DOHH2 (cell line): ENCODE measurements around the gene SUPT3H.

Experiments used
- H3F3A ChIP-seq: fragments of 200-600 bp; sonication (generic), shearing (Covaris generic); 2 replicates; pipeline ENCODE4 v1.6.0; 2016; ENCODE audit warnings: antibody characterized with exemption, mild to moderate bottlenecking; ENCODE audit not compliant: control insufficient read depth, insufficient read depth
- H3K27ac ChIP-seq: fragments of 200-600 bp; sonication (generic); 2 replicates; pipeline ENCODE4 v1.5.1; 2014; ENCODE audit warnings: low read depth, mild to moderate bottlenecking, low read length, moderate library complexity
- H3K27me3 ChIP-seq: fragments of 200-600 bp; sonication (generic); 2 replicates; pipeline ENCODE4 v1.6.1; 2014; ENCODE audit warnings: mild to moderate bottlenecking, low read length, mixed read lengths; ENCODE audit not compliant: control insufficient read depth
- H3K36me3 ChIP-seq: fragments of 200-600 bp; sonication (generic); 2 replicates; pipeline ENCODE4 v1.6.1; 2014; ENCODE audit warnings: mild to moderate bottlenecking, low read length, moderate library complexity, mixed read lengths; ENCODE audit not compliant: control insufficient read depth
- H3K4me1 ChIP-seq: fragments of 200-600 bp; sonication (generic); 2 replicates; pipeline ENCODE4 v1.6.1; 2014; ENCODE audit warnings: mild to moderate bottlenecking, low read length, mixed read lengths; ENCODE audit not compliant: control insufficient read depth
- H3K4me2 ChIP-seq: fragments of 200-600 bp; sonication (generic); 2 replicates; pipeline ENCODE4 v1.6.0; 2014; ENCODE audit warnings: mild to moderate bottlenecking, low read length, moderate library complexity
- H3K4me3 ChIP-seq: fragments of 200-600 bp; sonication (generic); 2 replicates; pipeline ENCODE4 v1.5.1; 2014; ENCODE audit warnings: mild to moderate bottlenecking, low read length, mixed read lengths
- H3K79me2 ChIP-seq: fragments of 200-600 bp; sonication (generic); 2 replicates; pipeline ENCODE4 v1.6.1; 2014; ENCODE audit warnings: mild to moderate bottlenecking, low read length, mixed read lengths; ENCODE audit not compliant: control insufficient read depth
- H3K9me2 ChIP-seq: fragments of 200-600 bp; sonication (generic); replicated peaks from 2 replicates; pipeline ENCODE4 v1.6.1; 2014; ENCODE audit warnings: mild to moderate bottlenecking, low read length, mixed read lengths; ENCODE audit not compliant: control insufficient read depth
- H3K9me3 ChIP-seq: fragments of 200-600 bp; sonication (generic); 2 replicates; pipeline ENCODE4 v1.6.1; 2014; ENCODE audit warnings: antibody characterized with exemption, low read length, mixed read lengths; ENCODE audit not compliant: control insufficient read depth, insufficient read depth
- H4K20me1 ChIP-seq: fragments of 200-600 bp; sonication (generic); 2 replicates; pipeline ENCODE4 v1.6.0; 2014; ENCODE audit warnings: low read depth, mild to moderate bottlenecking, antibody characterized with exemption, low read length, moderate library complexity; ENCODE audit not compliant: control insufficient read depth, insufficient read depth
- CTCF ChIP-seq: fragments of 200-600 bp; sonication (generic); IDR thresholded peaks from one replicate; pipeline ENCODE4 v1.5.1; 2014; ENCODE audit warnings: antibody characterized with exemption, mild to moderate bottlenecking, low read depth, low read length; ENCODE audit not compliant: poor library complexity, severe bottlenecking
- EZH2phosphoT487 ChIP-seq: fragments of 200-600 bp; sonication (generic); IDR thresholded peaks from 2 replicates; pipeline ENCODE4 v1.6.1; 2017; ENCODE audit warnings: borderline replicate concordance, mild to moderate bottlenecking, antibody characterized with exemption, low read length, moderate library complexity, mixed read lengths

Gene SUPT3H

DNA sequence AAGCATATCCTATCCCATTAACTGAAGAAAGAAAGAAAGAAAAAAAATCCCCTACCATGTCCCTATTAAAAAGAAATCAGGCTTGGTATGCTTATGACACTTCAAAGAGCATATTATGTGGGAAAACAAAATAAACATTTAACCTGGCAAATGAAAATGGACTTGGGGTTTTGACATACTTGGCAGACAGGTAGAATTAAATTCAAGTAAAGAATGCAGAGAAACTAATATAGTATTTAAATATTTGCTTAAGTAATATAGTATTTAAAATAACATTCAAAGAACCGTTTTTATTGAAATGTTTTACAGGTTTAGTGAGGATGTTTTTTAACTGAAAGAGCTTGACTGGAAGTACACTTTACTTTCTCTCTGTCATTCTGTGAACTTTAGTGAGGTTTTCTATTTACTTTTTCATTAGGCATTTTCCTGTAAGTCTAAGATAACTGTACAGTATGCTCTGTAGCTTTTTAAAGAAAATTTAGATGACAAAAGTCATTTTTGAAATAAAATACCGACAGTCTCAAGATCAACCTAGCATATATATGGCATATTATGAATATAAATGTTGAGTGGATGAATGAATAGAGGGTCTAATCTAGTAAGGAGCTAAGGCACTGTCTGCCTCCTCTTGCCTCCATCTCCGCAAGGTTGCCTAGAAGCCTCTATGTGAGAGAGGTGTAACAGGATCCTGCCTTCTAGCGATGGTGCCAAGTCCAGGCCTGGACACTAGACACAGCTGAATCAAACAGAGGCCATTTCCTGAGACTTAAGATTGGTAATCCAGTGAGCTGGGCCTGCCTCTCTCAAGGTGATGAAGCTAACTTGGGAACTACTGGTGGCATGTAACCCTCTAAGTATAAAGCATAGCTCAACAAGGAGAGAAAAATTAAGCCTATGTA, 394.0 kb downstream of the SUPT3H start:
- no peaks in the 10 kb centered on the region for H3K36me3 ChIP-seq
- no peak for TF ChIP-seq CTCF
- TF ChIP-seq EZH2phosphoT487: no peak
- no peak overlapping the region for H3K4me3 ChIP-seq
- no peaks in the 10 kb centered on the region for H3K9me3 ChIP-seq
- no peak overlapping the region for H3K27ac ChIP-seq
- no peaks in the 10 kb centered on the region for H3K27me3 ChIP-seq
- no peaks in the 10 kb centered on the region for H3K4me1 ChIP-seq
- H4K20me1 ChIP-seq: no peaks in the 10 kb centered on the region
- no peaks in the 10 kb centered on the region for H3F3A ChIP-seq
- no peaks in the 10 kb centered on the region for H3K79me2 ChIP-seq
- no peak overlapping the region for H3K4me2 ChIP-seq
- no peaks in the 10 kb centered on the region; the same call in 1 of the 2 replicates for H3K9me2 ChIP-seq

DNA sequence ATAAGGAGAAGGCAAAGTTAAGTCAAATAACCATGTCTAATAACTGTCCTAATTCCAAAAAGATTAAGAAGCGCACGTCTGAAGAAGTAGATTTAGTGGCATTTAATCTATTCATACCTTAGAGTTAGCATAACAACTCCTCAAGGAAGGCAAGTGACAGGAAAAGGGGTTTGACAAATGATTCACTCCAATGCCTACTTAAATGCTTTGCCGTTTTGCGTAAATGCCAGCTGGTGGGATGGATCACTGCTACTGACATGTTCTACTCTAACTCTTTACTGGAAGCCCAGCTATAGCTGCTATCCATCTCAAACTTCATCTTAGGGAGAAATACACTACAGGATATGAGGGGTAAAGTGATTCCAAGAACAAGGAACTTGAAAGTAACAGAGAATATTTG, 396.9 kb downstream of the SUPT3H start:
- no peaks in the 10 kb centered on the region for H3K9me3 ChIP-seq
- H3K4me1 ChIP-seq: no peaks in the 10 kb centered on the region
- no peaks in the 10 kb centered on the region for H3K27me3 ChIP-seq
- no peaks in the 10 kb centered on the region for H3K36me3 ChIP-seq
- H3K9me2 ChIP-seq: no peaks in the 10 kb centered on the region; the same call in 1 of the 2 replicates
- no peaks in the 10 kb centered on the region for H3F3A ChIP-seq
- H4K20me1 ChIP-seq: no peaks in the 10 kb centered on the region
- H3K4me3 ChIP-seq: no peak overlapping the region
- no peak for TF ChIP-seq CTCF
- TF ChIP-seq EZH2phosphoT487: no peak
- no peaks in the 10 kb centered on the region for H3K79me2 ChIP-seq
- H3K4me2 ChIP-seq: no peak overlapping the region
- no peak overlapping the region for H3K27ac ChIP-seq

DNA sequence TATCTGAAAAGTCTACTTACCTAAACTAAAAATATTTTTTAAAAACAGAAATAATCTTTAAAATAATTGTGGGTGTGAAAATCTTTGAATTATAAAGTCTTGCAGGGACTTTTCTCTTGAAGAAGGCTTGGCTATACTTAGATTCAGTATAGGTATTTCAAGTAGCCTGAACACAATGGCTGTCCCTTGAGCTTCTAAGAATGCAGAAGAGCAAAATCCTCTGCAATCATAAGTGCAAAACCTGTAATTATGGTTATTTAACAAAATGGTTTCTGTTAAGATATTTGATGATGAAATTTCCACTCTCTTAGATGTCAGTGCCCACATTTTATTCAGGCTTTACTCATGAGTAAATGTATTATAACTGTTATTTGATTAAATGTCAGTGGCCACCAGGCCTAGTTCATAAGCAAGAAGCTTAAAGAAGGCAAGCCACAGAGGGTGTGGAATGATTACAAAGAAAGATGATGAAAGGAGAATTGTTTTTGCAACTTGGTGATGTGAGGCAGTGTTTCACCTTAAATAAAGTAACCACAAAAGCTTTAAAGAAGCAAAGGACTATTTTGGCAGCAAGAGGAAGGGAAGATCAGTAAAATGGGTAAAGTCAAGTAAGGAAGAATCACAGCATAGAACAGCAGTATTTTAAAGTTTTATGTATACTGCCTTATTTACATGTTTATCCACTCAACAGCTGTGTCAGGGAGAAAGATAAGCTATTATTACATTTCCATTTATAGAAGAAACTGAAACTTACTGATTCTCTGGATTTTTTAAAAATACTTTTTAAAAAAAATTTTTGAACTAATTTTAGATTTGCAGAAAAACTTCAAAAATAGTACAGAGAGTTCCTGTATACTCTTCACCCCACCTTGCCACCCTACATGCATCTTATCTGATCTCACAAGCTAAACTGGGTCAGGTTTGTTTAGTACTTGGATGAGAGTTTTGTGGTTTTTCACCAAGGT, 400.8 kb downstream of the SUPT3H start:
- Histone ChIP-seq H3F3A (no peaks in the 10 kb centered on the region), H4K20me1 (no peaks in the 10 kb centered on the region), H3K79me2 (no peaks in the 10 kb centered on the region), H3K9me3 (peaks cover 7% of the 10 kb centered on the region), H3K4me3 (no peak overlapping the region), H3K27ac (no peak overlapping the region), H3K36me3 (no peaks in the 10 kb centered on the region), H3K4me2 (no peak overlapping the region), H3K27me3 (no peaks in the 10 kb centered on the region), H3K4me1 (no peaks in the 10 kb centered on the region), H3K9me2 (no peaks in the 10 kb centered on the region)
- TF ChIP-seq EZH2phosphoT487: no peak
